ENCODE results near the gene CDC14B.

- TF ChIP-seq ELF4 (IDR thresholded peaks at IDR 0.05) (no peak), ZNF384 (IDR thresholded peaks at IDR 0.05) (no peak), SUZ12 (IDR thresholded peaks at IDR 0.05) (no peak), SP1 (IDR thresholded peaks at IDR 0.05) (no peak), FOXK2 (IDR thresholded peaks at IDR 0.05) (no peak), PKNOX1 (IDR thresholded peaks at IDR 0.05) (no peak), TARDBP (IDR thresholded peaks at IDR 0.05) (no peak)
Observed at GRCh38 chr9:96491880-96492525, 127.6 kb downstream of the CDC14B start.

All from HEK293T (cell line).